Right atrium auricular region (tissue), 2 donors: ENCODE measurements around the gene SMPD3. TPM values are rescaled to one million over a fixed set of nuclear protein-coding genes. Genes with fewer than 3 reads are reported as not detected.

Experiments
- DNase-seq: peaks from one replicate; pipeline ENCODE4 v3.0.0-alpha.2; 2019; ENCODE audit warnings: low spot score
- H3K27ac ChIP-seq, 2 donors: fragments of 200-600 bp; sonication (generic); 1 replicate in 1 of 2; 2 replicates in 1 of 2; pipeline ENCODE4 v1.5.1; 2016 to 2019
- H3K27me3 ChIP-seq, 2 donors: fragments of 200-600 bp; sonication (generic); one replicate each; pipeline versions ENCODE4 v1.5.1 to v1.6.0; 2017 to 2019
- H3K36me3 ChIP-seq: fragments of 200-600 bp; sonication (generic); one replicate; pipeline ENCODE4 v1.5.1; 2016
- H3K4me1 ChIP-seq, 2 donors: fragments of 200-600 bp; sonication (generic); one replicate each; pipeline versions ENCODE4 v1.5.1 to v1.6.0; 2017 to 2019
- H3K4me3 ChIP-seq, 2 donors: fragments of 200-600 bp; sonication (generic); 1 replicate in 1 of 2; 2 replicates in 1 of 2; pipeline ENCODE4 v1.5.1; 2017 to 2019; ENCODE audit warnings: mild to moderate bottlenecking in 1 of 2, moderate library complexity in 1 of 2
- H3K9me3 ChIP-seq, 2 donors: fragments of 200-600 bp; sonication (generic); one replicate each; pipeline ENCODE4 v1.5.1; 2019
- CTCF ChIP-seq, 2 donors: fragments of 200-600 bp; sonication (generic); IDR thresholded peaks; one replicate each; pipeline ENCODE4 v1.5.1; 2019; ENCODE audit warnings: antibody characterized with exemption in 2 of 2
- total RNA-seq, 2 donors: library from RNA; depleted of rRNA; stranded (reverse); fragments of >200 nt; gene quantifications; one replicate each; pipeline ENCODE4 v1.1.0, GENCODE V29; 2016

SMPD3 gene
- total RNA-seq, 2 donors from 2014 or later, result 3.0 to 4.4 TPM

DNA sequence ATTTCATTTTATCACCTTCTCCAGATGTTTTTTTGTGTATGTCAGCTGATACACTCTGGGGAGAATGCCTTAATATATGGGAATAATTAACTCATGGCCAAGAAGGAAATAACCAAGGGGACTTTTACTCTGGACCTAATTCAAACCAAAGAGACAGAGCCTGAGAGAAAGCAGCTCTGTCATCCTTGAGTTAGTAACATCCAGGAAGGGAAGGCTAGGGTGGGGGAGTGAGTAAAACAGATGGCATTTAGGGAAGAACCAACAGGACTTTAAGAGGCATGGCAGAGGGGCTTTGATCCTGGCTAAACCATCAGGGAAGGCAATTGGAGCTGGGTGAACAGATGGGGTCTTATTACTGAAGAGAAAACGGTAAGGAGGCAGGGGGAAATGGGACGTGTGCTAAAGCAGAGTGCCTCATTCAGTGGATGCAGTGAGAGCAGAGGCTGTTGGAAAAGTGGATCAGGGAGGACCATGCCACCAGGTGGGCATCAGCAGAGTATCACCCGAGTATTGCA is 2.5 kb upstream of the SMPD3 start:
- Histone ChIP-seq H3K27ac (no peak overlapping the region), H3K4me3 (no peak overlapping the region), H3K4me1 (peaks cover 0 to 25% of the 10 kb centered on the region in 2 donors), H3K9me3 (no peaks in the 10 kb centered on the region), H3K27me3 (no peaks in the 10 kb centered on the region), H3K36me3 (no peaks in the 10 kb centered on the region)
- TF ChIP-seq CTCF (IDR thresholded peaks at IDR 0.05), result no peak
- DNase-seq, result no peak

DNA sequence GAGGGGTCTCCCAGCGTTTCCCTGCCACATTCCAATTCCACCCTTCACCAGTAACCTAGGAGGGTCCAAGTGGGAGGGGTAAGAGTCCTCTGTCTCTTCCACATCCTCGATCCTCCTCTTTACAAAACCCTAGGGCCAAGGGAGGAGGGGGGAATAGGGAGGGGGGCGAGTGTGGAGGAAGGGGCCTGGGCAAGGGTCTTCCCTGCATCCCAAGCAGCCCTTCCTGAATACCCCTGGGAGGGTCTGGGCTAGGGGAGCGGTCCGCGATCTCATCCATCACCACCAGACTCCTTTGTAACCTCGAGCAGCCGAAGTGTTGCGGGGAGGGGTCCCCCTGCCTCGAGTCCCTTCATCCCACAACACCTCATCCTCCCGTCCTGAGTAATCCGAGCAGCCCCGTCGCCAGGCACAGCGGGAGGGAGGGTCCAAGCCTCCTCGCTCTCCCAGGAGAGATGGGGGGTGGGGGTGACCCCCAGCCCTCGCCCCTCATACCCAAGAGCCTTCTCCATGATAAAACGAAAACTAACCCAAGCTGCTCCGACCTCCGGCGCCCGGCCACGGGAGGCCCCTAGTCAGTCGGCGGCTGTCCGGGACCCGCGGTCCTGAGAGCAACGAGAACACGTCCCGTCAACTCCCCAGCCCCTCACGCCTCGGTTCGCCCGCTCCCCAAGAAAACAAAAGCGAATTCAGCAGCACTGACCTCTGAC is 502 bp downstream of the SMPD3 start:
- TF ChIP-seq CTCF (IDR thresholded peaks at IDR 0.05), result no peak
- H3K4me3 ChIP-seq, result peak overlapping the region; percentile 32 to 51
- peaks cover 0 to 25% of the 10 kb centered on the region in 2 donors for H3K4me1 ChIP-seq
- no peaks in the 10 kb centered on the region for H3K36me3 ChIP-seq
- H3K9me3 ChIP-seq, result no peaks in the 10 kb centered on the region
- no peaks in the 10 kb centered on the region for H3K27me3 ChIP-seq
- H3K27ac ChIP-seq, result no peak overlapping the region
- DNase-seq, result no peak

GRCh38 chr16:68446681-68447652 is 1.3 kb downstream of the SMPD3 start:
- DNase-seq, result no peak
- Histone ChIP-seq H3K27me3 (no peaks in the 10 kb centered on the region), H3K4me1 (peaks cover 0 to 25% of the 10 kb centered on the region in 2 donors), H3K4me3 (peak overlapping the region in 1 of 2 donors; percentile 51), H3K9me3 (no peaks in the 10 kb centered on the region), H3K36me3 (no peaks in the 10 kb centered on the region), H3K27ac (no peak overlapping the region)
- no peak for TF ChIP-seq CTCF (IDR thresholded peaks at IDR 0.05)

GRCh38 chr16:68445458-68445857 is 2.9 kb downstream of the SMPD3 start:
- no peak for DNase-seq
- no peaks in the 10 kb centered on the region for H3K27me3 ChIP-seq
- TF ChIP-seq CTCF (IDR thresholded peaks at IDR 0.05), result peak in 1 of 2 donors; percentile 36

GRCh38 chr16:68444056-68444657 is 4.2 kb downstream of the SMPD3 start:
- Histone ChIP-seq H3K36me3 (no peaks in the 10 kb centered on the region), H3K27ac (no peak overlapping the region), H3K27me3 (no peaks in the 10 kb centered on the region), H3K4me3 (no peak overlapping the region), H3K9me3 (no peaks in the 10 kb centered on the region), H3K4me1 (peaks cover 0 to 25% of the 10 kb centered on the region in 2 donors)
- no peak for DNase-seq
- TF ChIP-seq CTCF (IDR thresholded peaks at IDR 0.05), result no peak

More at GRCh38 chr16:68445458-68445857, 2.9 kb downstream of the SMPD3 start:
- no peaks in the 10 kb centered on the region for H3K9me3 ChIP-seq
- H3K36me3 ChIP-seq, result no peaks in the 10 kb centered on the region
- peaks cover 0 to 25% of the 10 kb centered on the region in 2 donors for H3K4me1 ChIP-seq
- no peak overlapping the region for H3K4me3 ChIP-seq
- no peak overlapping the region for H3K27ac ChIP-seq
